Measurements from ENCODE around the gene P2RX4.

P2RX4 gene

DNA sequence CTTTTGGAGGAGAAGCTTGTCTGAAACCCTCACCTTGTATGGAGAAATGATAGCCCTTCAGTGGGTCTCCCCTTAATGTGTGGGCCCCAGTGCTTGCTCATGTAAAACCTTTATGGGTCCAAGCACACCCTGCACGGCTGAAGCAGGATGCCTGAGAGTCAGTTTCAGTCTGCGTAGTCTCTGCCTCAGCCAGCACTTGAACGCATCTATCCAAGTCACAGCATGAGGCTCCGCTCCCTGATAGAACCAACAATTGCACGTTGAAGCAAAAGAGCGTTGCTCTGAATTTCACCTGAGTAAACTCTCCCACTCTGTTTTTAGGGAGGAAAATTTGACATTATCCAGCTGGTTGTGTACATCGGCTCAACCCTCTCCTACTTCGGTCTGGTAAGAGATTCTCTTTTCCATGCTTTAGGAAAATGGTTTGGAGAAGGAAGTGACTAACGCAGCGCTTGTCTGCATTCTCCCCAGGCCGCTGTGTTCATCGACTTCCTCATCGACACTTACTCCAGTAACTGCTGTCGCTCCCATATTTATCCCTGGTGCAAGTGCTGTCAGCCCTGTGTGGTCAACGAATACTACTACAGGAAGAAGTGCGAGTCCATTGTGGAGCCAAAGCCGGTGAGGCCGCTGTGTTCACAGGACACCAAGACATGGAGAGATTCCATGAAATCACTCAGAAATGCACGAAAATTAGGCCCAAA, 33.0 kb upstream of the P2RX4 start:
- in situ Hi-C loops (cut with HindIII; ENCODE audit: low pct_unique_long_range_greater_than_20kb, low sequenced_read_pairs) = no loop called here
- no peak for DNase-seq (ENCODE audit: low read depth in 1 of 2, low spot score in 1 of 2)
- TF ChIP-seq JUND (IDR thresholded peaks at IDR 0.05; ENCODE audit: low read depth) = no peak

DNA sequence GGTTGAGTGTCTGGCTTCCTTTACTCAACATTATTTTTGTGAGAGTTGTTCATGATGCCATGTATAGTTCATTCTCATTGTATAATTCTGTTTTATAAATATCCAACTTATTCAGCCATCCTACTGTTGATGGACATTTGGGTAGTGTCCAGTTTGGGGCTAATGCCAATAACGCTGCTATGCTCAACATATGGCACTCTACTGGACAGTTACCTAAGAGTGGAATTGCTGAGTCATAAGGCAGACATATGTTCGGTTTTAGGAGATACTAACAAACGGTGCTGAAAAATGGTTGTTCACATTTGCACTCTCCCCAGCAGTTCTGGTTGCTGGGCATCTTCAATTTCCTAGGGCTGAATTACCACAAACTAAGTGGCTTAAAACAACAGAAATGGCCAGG, 28.7 kb upstream of the P2RX4 start:
- no peak for DNase-seq (ENCODE audit: low read depth in 1 of 2, low spot score in 1 of 2)
- TF ChIP-seq JUND (IDR thresholded peaks at IDR 0.05; ENCODE audit: low read depth) = no peak
- in situ Hi-C loops (cut with HindIII; ENCODE audit: low pct_unique_long_range_greater_than_20kb, low sequenced_read_pairs) = no loop called here

DNA sequence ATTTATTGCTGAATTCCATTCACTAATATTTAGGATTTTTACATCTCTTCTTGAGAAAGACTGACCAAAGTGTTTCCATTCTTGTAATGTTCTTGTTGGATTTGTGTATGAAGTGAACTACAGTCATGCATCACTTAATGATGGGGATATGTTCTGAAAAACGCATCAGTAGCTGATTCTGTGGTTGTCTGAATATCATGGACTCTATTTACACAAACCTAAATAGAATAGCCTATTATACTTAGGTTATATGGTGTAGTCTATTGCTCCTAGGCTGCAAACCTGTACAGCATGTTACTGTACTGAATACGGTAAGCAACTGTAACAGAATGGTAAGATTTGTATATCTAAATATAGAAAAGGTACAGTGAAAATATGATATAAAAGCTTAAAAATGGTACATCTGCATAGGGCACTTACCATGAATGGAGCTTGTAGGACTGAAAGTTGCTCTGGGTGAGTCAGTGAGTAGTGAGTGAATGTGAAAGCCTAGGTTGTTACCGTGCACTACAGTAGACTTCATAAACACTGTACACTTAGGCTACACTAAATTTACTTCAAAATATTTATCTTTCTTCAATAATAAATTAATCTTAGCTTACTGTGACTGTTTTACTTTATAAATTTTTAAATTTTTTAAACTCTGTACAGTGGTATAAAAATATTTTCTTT, 27.6 kb upstream of the P2RX4 start:
- TF ChIP-seq JUND (IDR thresholded peaks at IDR 0.05; ENCODE audit: low read depth) = no peak
- DNase-seq (ENCODE audit: low read depth in 1 of 2, low spot score in 1 of 2) = no peak
- in situ Hi-C loops (cut with HindIII; ENCODE audit: low pct_unique_long_range_greater_than_20kb, low sequenced_read_pairs) = no loop called here

DNA sequence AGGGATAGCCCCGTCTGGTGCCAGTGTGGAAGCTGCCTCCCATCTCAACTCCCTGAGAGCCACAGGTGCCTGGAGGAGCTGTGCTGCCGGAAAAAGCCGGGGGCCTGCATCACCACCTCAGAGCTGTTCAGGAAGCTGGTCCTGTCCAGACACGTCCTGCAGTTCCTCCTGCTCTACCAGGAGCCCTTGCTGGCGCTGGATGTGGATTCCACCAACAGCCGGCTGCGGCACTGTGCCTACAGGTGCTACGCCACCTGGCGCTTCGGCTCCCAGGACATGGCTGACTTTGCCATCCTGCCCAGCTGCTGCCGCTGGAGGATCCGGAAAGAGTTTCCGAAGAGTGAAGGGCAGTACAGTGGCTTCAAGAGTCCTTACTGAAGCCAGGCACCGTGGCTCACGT, 25.5 kb upstream of the P2RX4 start:
- TF ChIP-seq JUND (IDR thresholded peaks at IDR 0.05; ENCODE audit: low read depth) = no peak
- in situ Hi-C loops (cut with HindIII; ENCODE audit: low pct_unique_long_range_greater_than_20kb, low sequenced_read_pairs) = no loop called here
- DNase-seq (ENCODE audit: low read depth in 1 of 2, low spot score in 1 of 2) = peak in 1 of 2 experiments; percentile 45

DNA sequence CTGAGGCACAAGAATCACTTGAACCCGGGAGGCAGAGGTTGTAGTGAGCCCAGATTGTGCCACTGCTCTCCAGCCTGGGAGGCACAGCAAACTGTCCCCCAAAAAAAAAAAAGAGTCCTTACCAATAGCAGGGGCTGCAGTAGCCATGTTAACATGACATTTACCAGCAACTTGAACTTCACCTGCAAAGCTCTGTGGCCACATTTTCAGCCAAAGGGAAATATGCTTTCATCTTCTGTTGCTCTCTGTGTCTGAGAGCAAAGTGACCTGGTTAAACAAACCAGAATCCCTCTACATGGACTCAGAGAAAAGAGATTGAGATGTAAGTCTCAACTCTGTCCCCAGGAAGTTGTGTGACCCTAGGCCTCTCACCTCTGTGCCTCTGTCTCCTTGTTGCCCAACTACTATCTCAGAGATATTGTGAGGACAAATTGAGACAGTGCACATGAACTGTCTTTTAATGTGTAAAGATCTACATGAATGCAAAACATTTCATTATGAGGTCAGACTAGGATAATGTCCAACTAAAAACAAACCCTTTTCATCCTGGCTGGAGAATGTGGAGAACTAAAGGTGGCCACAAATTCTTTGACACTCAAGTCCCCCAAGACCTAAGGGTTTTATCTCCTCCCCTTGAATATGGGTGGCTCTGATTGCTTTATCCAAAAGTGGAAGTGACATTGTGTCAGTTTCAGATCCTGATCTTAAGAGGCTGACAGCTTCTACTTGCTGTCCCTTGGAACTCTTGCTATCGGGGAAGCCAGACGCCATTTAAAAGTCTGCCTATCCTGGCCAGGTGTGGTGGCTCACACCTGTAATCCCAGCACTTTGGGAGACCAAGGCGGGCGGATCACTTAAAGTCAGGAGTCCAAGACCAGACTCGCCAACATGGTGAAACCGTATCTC, 24.7 kb upstream of the P2RX4 start:
- in situ Hi-C loops (cut with HindIII; ENCODE audit: low pct_unique_long_range_greater_than_20kb, low sequenced_read_pairs) = no loop called here
- no peak for DNase-seq (ENCODE audit: low read depth in 1 of 2, low spot score in 1 of 2)

DNA sequence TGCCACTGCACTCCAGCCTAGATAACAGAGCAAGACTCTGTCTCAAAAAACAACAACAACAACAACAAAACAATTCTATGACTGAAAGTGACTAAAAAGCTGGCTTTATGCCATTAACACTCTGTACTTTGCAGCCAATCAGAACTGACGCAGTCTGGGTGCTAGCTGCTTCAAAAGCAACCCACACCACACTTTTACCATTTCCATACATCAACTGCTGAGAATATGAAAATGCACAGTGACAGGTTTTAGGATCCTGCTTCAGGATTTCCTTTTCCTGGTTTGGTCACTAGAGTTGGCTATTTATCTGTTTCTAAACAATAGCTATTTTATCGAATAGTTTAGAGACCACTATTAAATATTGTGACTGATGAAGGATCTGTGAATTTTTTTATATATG, 23.1 kb upstream of the P2RX4 start:
- in situ Hi-C loops (cut with HindIII; ENCODE audit: low pct_unique_long_range_greater_than_20kb, low sequenced_read_pairs) = no loop called here
- DNase-seq (ENCODE audit: low read depth in 1 of 2, low spot score in 1 of 2) = no peak
- TF ChIP-seq JUND (IDR thresholded peaks at IDR 0.05; ENCODE audit: low read depth) = no peak

More for the DNA sequence above, 24.7 kb upstream of the P2RX4 start:
- no peak for TF ChIP-seq JUND (IDR thresholded peaks at IDR 0.05; ENCODE audit: low read depth)

DNA sequence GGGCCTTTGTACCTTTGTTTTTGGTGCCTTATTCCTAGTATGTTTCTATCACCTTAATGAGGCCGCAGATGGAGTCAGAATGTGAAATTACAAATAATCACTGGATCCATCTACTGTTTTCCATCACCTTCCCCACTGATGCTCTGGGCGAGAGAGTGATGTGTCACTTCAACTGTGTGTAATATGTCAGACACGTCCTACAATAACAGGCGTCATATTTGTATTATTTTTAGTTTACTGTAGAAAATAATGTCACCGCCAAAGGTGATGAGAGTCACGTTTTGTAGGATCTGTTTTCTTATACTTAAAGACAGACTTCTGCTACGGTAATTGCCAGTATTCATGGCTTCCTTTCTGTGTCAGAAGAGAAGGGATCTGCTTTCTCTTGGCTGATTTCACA, 22.4 kb upstream of the P2RX4 start:
- no peak for DNase-seq (ENCODE audit: low read depth in 1 of 2, low spot score in 1 of 2)
- in situ Hi-C loops (cut with HindIII; ENCODE audit: low pct_unique_long_range_greater_than_20kb, low sequenced_read_pairs) = no loop called here
- no peak for TF ChIP-seq JUND (IDR thresholded peaks at IDR 0.05; ENCODE audit: low read depth)

DNA sequence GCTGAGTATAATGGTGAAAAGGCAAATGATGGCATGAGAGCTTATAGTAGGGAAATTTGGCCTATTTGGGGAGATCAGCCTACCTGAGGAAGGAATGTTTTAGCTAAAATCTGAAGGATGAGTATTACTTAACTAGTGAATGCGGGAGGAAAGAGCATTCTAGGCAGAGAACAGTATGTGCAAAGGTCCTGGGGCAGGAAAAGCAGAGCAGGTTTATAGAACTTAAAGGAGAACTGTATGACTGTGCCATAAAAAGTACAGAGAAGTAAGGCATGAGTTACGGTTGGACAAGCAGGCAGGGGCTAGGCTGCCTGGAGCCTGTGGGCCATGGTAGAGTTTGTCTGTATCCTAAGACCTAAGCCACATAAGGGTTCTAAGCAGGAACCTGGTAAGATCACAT, 21.7 kb upstream of the P2RX4 start:
- DNase-seq (ENCODE audit: low read depth in 1 of 2, low spot score in 1 of 2) = no peak
- TF ChIP-seq JUND (IDR thresholded peaks at IDR 0.05; ENCODE audit: low read depth) = no peak
- in situ Hi-C loops (cut with HindIII; ENCODE audit: low pct_unique_long_range_greater_than_20kb, low sequenced_read_pairs) = no loop called here

DNA sequence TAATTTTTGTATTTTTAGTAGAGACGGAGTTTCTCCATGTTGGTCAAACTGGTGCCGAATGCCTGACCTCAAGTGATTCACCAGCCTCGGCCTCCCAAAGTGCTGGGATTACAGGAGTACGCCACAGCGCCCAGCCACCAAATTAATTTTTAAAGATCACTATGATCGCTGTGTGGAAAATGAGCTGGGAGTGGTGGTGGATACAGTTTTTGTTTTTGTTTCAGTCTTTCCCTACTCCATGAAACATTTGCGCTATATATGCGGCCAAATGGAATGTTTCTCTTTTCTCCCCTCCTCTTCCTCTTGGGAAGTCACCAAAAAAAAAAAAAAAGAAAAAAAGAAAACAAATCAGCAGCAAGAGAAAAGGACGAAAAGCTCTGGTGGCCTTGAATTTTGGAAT, 20.8 kb upstream of the P2RX4 start:
- in situ Hi-C loops (cut with HindIII; ENCODE audit: low pct_unique_long_range_greater_than_20kb, low sequenced_read_pairs) = no loop called here
- no peak for TF ChIP-seq JUND (IDR thresholded peaks at IDR 0.05; ENCODE audit: low read depth)
- no peak for DNase-seq (ENCODE audit: low read depth in 1 of 2, low spot score in 1 of 2)

DNA sequence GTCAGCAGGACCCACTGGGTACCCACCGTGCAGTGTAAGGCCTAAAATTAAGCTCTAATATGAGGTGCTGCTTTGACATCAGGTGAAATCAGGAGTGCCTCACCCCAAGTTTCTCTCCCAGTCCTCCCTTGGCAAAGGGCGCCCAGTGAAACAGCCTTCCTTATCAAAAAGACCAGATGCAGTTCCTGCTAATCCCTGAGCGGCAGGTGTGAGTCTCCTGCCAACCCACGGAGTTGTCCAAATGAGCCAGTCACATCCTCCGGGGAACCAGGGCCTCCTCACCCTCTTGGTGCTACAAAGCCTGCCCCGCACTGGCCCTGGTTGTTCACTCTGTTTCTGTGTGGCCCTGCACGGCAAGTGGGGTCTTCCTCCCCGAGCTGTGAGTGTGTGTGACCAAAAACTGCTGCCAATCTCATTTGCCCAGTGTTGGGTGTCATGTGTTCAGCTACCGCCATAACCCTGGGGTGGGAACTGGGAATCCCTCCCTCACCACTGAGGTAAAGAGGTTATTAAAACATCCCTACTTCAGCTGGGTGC, 20.2 kb upstream of the P2RX4 start:
- in situ Hi-C loops (cut with HindIII; ENCODE audit: low pct_unique_long_range_greater_than_20kb, low sequenced_read_pairs) = no loop called here
- TF ChIP-seq JUND (IDR thresholded peaks at IDR 0.05; ENCODE audit: low read depth) = no peak
- DNase-seq (ENCODE audit: low read depth in 1 of 2, low spot score in 1 of 2) = no peak

DNA sequence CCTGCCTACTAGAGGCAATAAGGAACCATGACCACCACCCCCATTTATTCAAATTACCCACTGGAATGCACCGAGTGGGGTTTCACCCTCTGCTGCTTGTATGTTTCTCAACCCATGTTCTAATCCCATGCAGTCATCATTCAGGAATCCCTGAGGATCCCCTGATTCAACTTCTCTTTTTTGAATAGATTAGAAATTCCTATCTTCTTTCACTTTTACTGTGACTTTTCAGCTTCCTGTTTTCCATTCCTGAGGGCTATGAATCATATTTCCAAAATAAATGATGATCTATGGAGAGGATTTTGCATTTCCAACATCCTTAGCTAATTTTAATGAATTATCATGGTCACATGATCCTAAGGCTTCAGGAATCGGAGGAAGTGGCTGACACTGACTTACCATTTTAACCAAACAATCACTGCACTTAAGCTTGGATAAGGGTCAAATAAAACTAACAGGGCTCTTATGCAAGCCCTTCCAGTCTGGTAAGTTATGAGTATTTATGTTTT, 19.4 kb upstream of the P2RX4 start:
- in situ Hi-C loops (cut with HindIII; ENCODE audit: low pct_unique_long_range_greater_than_20kb, low sequenced_read_pairs) = no loop called here

DNA sequence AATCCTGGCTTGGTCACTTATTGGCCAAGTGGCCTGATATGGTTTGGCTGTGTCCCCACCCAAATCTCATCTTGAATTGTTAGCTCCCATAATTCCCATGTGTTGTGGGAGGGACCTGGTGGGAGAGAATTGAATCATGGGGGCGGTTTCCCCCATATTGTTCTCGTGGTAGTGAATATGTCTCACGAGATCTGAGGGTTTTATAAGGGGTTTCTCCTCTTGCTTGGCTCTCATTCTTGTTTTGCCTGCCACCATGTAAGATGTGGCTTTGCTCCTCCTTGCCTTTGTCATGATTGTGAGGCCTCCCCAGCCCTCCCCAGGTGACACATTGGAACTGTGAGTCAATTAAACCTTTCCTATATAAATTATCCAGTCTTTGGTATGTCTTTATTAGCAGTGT, 18.8 kb upstream of the P2RX4 start:
- DNase-seq (ENCODE audit: low read depth in 1 of 2, low spot score in 1 of 2) = no peak
- no peak for TF ChIP-seq JUND (IDR thresholded peaks at IDR 0.05; ENCODE audit: low read depth)
- in situ Hi-C loops (cut with HindIII; ENCODE audit: low pct_unique_long_range_greater_than_20kb, low sequenced_read_pairs) = no loop called here

More for the DNA sequence above, 19.4 kb upstream of the P2RX4 start:
- no peak for TF ChIP-seq JUND (IDR thresholded peaks at IDR 0.05; ENCODE audit: low read depth)
- no peak for DNase-seq (ENCODE audit: low read depth in 1 of 2, low spot score in 1 of 2)

Data from T47D (cell line).